IMR-90 (cell line): Measurements from ENCODE around the gene PPP1R12C. TPM values are rescaled to one million over a fixed set of nuclear protein-coding genes. Genes with fewer than 3 reads are reported as not detected.

Source experiments
- ATAC-seq: fragments of 200-7000 bp; cut with Tn5 transposase; 2 replicates; pipeline ENCODE4 v1.9.1; 2020; ENCODE audit warnings: low read depth, mild to moderate bottlenecking, moderate library complexity
- BruUV-seq: library from RNA; stranded (reverse); fragments of 400-500 nt; replicated peaks from 2 replicates; lab custom pipeline; 2021; lab: Mats Ljungman, UMichigan
- CTCF ChIA-PET: fragments of 300-600 bp; formaldehyde crosslinking; extraction: SDS; loops from one replicate; lab custom pipeline; 2021; ENCODE audit warnings: antibody characterized with exemption; lab: Yijun Ruan, JAX
- POLR2A ChIA-PET: fragments of 300-600 bp; sonication (Branson Sonifier 250); formaldehyde crosslinking; loops from one replicate; lab custom pipeline; 2022; ENCODE audit warnings: antibody characterized with exemption; ENCODE audit not compliant: unreplicated experiment; lab: Charles Lee
- DNase-seq: peaks from one replicate; pipeline ENCODE4 v3.0.0; 2013
- H2AFZ ChIP-seq: replicated peaks from 2 replicates; pipeline ENCODE3; 2013; ENCODE audit warnings: low read length, mild to moderate bottlenecking; ENCODE audit not compliant: poor library complexity
- H2AK5ac ChIP-seq: 2 replicates; pipeline ENCODE4 v1.6.1; 2013; ENCODE audit warnings: low read depth, low read length, inconsistent platforms
- H2AK9ac ChIP-seq: replicated peaks from 2 replicates; pipeline ENCODE3; 2013; ENCODE audit warnings: mild to moderate bottlenecking, low read depth, low read length, moderate library complexity; ENCODE audit not compliant: poor library complexity
- H2BK120ac ChIP-seq: 2 replicates; pipeline ENCODE4 v1.6.1; 2013; ENCODE audit warnings: low read depth, low read length, inconsistent platforms
- H2BK15ac ChIP-seq: 3 replicates; pipeline ENCODE4 v1.6.1; 2013; ENCODE audit warnings: low read depth, low read length, inconsistent platforms
- H2BK20ac ChIP-seq: 2 replicates; pipeline ENCODE4 v1.6.1; 2013; ENCODE audit warnings: low read depth, mild to moderate bottlenecking, inconsistent platforms, low read length, moderate library complexity
- H2BK5ac ChIP-seq: 2 replicates; pipeline ENCODE4 v1.6.1; 2013; ENCODE audit warnings: mild to moderate bottlenecking, low read depth, low read length, inconsistent platforms; ENCODE audit not compliant: poor library complexity, severe bottlenecking
- H3K14ac ChIP-seq: replicated peaks from 2 replicates; pipeline ENCODE4 v1.6.1; 2013; ENCODE audit warnings: low read depth, low read length, inconsistent platforms
- H3K18ac ChIP-seq: 2 replicates; pipeline ENCODE4 v1.6.1; 2013; ENCODE audit warnings: low read depth, low read length, control low read depth
- H3K23ac ChIP-seq: 2 replicates; pipeline ENCODE4 v1.6.1; 2013; ENCODE audit warnings: low read depth, low read length, inconsistent platforms
- H3K27ac ChIP-seq: 2 replicates; pipeline ENCODE4 v1.5.1; 2013; ENCODE audit warnings: mild to moderate bottlenecking, control low read depth, low read length; ENCODE audit not compliant: insufficient read depth
- H3K27me3 ChIP-seq: 2 replicates; pipeline ENCODE4 v1.6.1; 2013; ENCODE audit warnings: low read length; ENCODE audit not compliant: control insufficient read depth, insufficient read depth
- H3K36me3 ChIP-seq: 2 replicates; pipeline ENCODE4 v1.6.1; 2013; ENCODE audit warnings: low read length, mixed read lengths; ENCODE audit not compliant: control insufficient read depth, insufficient read depth
- H3K4ac ChIP-seq: 2 replicates; pipeline ENCODE4 v1.6.1; 2013; ENCODE audit warnings: low read depth, low read length, inconsistent platforms
- H3K4me1 ChIP-seq: 2 replicates; pipeline ENCODE4 v1.6.1; 2013; ENCODE audit warnings: low read length, mixed read lengths; ENCODE audit not compliant: control insufficient read depth, insufficient read depth
- H3K4me2 ChIP-seq: 2 replicates; pipeline ENCODE4 v1.6.1; 2013; ENCODE audit warnings: low read depth, mild to moderate bottlenecking, control low read depth, low read length, moderate library complexity
- H3K4me3 ChIP-seq: 2 replicates; pipeline ENCODE4 v1.5.1; 2013; ENCODE audit warnings: low read depth, mild to moderate bottlenecking, control low read depth, low read length, moderate library complexity; ENCODE audit not compliant: insufficient read depth
- H3K56ac ChIP-seq: 2 replicates; pipeline ENCODE4 v1.6.1; 2013; ENCODE audit warnings: low read length, inconsistent platforms; ENCODE audit not compliant: insufficient read depth; ENCODE audit errors: extremely low read depth
- H3K79me1 ChIP-seq, 2 experiments: 2 replicates each; pipeline ENCODE4 v1.6.1; 2013; ENCODE audit warnings: low read length in 2 of 2, inconsistent platforms in 1 of 2, low read depth in 1 of 2
- H3K9ac ChIP-seq: 2 replicates; pipeline ENCODE4 v1.6.1; 2013; ENCODE audit warnings: low read depth, low read length, control low read depth
- H3K9me1 ChIP-seq: 2 replicates; pipeline ENCODE4 v1.6.1; 2013; ENCODE audit warnings: low read length, inconsistent platforms; ENCODE audit not compliant: insufficient read depth
- H3K9me3 ChIP-seq: 2 replicates; pipeline ENCODE4 v1.6.1; 2013; ENCODE audit warnings: low read length; ENCODE audit not compliant: control insufficient read depth, insufficient read depth
- H4K20me1 ChIP-seq: 2 replicates; pipeline ENCODE4 v1.6.1; 2013; ENCODE audit warnings: low read length, inconsistent platforms; ENCODE audit not compliant: insufficient read depth
- H4K5ac ChIP-seq: 2 replicates; pipeline ENCODE4 v1.6.1; 2013; ENCODE audit warnings: mild to moderate bottlenecking, low read depth, low read length, control low read depth
- H4K8ac ChIP-seq, 2 experiments: 2 replicates each; pipeline ENCODE4 v1.6.1; 2013; ENCODE audit warnings: low read depth in 2 of 2, low read length in 2 of 2, control low read depth in 1 of 2, inconsistent platforms in 1 of 2
- H4K91ac ChIP-seq: 2 replicates; pipeline ENCODE4 v1.6.1; 2013; ENCODE audit warnings: low read depth, low read length, inconsistent platforms; ENCODE audit not compliant: insufficient read depth
- BHLHE40 ChIP-seq: fragments of 150-350 bp; IDR thresholded peaks from 2 replicates; pipeline ENCODE4 v1.6.1; 2016; ENCODE audit warnings: mild to moderate bottlenecking, low read depth, low read length
- CEBPB ChIP-seq: IDR thresholded peaks from 2 replicates; pipeline ENCODE4 v1.6.1; 2012; ENCODE audit warnings: low read depth, low read length, improper control_type of control experiment
- CHD1 ChIP-seq: IDR thresholded peaks from 2 replicates; pipeline ENCODE4 v1.6.1; 2012; ENCODE audit warnings: low read depth, low read length, improper control_type of control experiment
- ELK1 ChIP-seq: fragments of 150-350 bp; IDR thresholded peaks from 2 replicates; pipeline ENCODE4 v1.6.1; 2016; ENCODE audit warnings: low read depth, mild to moderate bottlenecking, low read length, moderate library complexity, borderline replicate concordance
- FOS ChIP-seq: fragments of 150-350 bp; IDR thresholded peaks from 2 replicates; pipeline ENCODE4 v1.6.1; 2016; ENCODE audit warnings: low read depth, low read length
- MAFK ChIP-seq: IDR thresholded peaks from 2 replicates; pipeline ENCODE4 v1.6.1; 2012; ENCODE audit warnings: low read depth, low read length, improper control_type of control experiment
- MAZ ChIP-seq: IDR thresholded peaks from 2 replicates; pipeline ENCODE4 v1.6.1; 2012; ENCODE audit warnings: low read depth, mild to moderate bottlenecking, low read length, improper control_type of control experiment, moderate library complexity, borderline replicate concordance
- NFE2L2 ChIP-seq: fragments of 150-350 bp; IDR thresholded peaks from 2 replicates; pipeline ENCODE4 v1.6.1; 2016; ENCODE audit warnings: low read depth, mild to moderate bottlenecking, low read length
- POLR2A ChIP-seq: IDR thresholded peaks from 2 replicates; pipeline ENCODE4 v1.6.1; 2012; ENCODE audit warnings: mild to moderate bottlenecking, low read depth, low read length
- RAD21 ChIP-seq: IDR thresholded peaks from 2 replicates; pipeline ENCODE4 v1.6.1; 2012; ENCODE audit warnings: low read length, improper control_type of control experiment
- RCOR1 ChIP-seq: IDR thresholded peaks from 2 replicates; pipeline ENCODE4 v1.6.1; 2012; ENCODE audit warnings: mild to moderate bottlenecking, low read length, improper control_type of control experiment; ENCODE audit not compliant: insufficient replicate concordance
- RFX5 ChIP-seq: IDR thresholded peaks from 2 replicates; pipeline ENCODE4 v1.8.0; 2012; ENCODE audit warnings: low read depth, mild to moderate bottlenecking, low read length, moderate library complexity
- SMC3 ChIP-seq: fragments of 150-350 bp; IDR thresholded peaks from 2 replicates; pipeline ENCODE4 v1.6.1; 2016; ENCODE audit warnings: low read depth, mild to moderate bottlenecking, antibody characterized with exemption, low read length, moderate library complexity
- USF2 ChIP-seq: fragments of 150-350 bp; IDR thresholded peaks from 2 replicates; pipeline ENCODE4 v1.6.1; 2017; ENCODE audit warnings: mild to moderate bottlenecking, antibody characterized with exemption, low read length, low read depth
- WGBS, 2 experiments: methylation state at CpG; one replicate each; pipeline versions ENCODE4 v1.1.5 to v1.1.7; 2013; ENCODE audit warnings: missing lambda C conversion rate in 2 of 2; ENCODE audit not compliant: insufficient read length in 1 of 2; ENCODE audit errors: extremely low coverage in 2 of 2; 5-methylcytosine and 5-hydroxymethylcytosine counted together
- dilution Hi-C: fragments of 300-500 bp; cut with HindIII; formaldehyde crosslinking; loops from one replicate; pipeline ENCODE4 v1.14.3; 2018; ENCODE audit warnings: low sequenced_read_pairs; ENCODE audit not compliant: unreplicated experiment
- in situ Hi-C: fragments of 300-500 bp; cut with MboI; formaldehyde crosslinking; loops from 3 replicates; pipeline ENCODE4 v1.14.3; 2019; ENCODE audit warnings: low sequenced_read_pairs, inconsistent platforms, mixed read lengths
- intact Hi-C: fragments of 100-400 bp; cut with micrococcal nuclease; formaldehyde crosslinking; loops from 2 replicates; pipeline ENCODE4 v1.10.0; 2022
- polyA plus RNA-seq, 3 experiments: library from polyadenylated mRNA; depleted of rRNA; stranded (reverse); fragments of >200 nt; gene quantifications; 2 replicates each; pipeline ENCODE4 v1.2.3, GENCODE V29; 2012; ENCODE audit warnings: low replicate concordance in 1 of 3
- total RNA-seq: library from RNA; depleted of rRNA; stranded (reverse); fragments of >200 nt; gene quantifications from 2 replicates; pipeline ENCODE4 v1.2.3, GENCODE V29; 2012
- TF ChIP-seq, protein P1 (sequence below): conservative IDR thresholded peaks from 2 replicates; pipeline ENCODE4 v1.5.1; 2012; ENCODE audit warnings: mild to moderate bottlenecking, low read depth, low read length, improper control_type of control experiment

Gene PPP1R12C
- total and polyA plus RNA-seq, 2 of the 4 experiments (the other 2 are of a cell fraction), result 21.5 to 81.4 TPM

GRCh38 chr19:55166530-55167268 lies 49.3 kb upstream of the PPP1R12C start, which contains the start of gene DNAAF3:
TSS of gene DNAAF3 (minus strand) at chr19:55166613. CDS start at chr19:55166413, 200 bp downstream.
- Histone ChIP-seq H3K18ac (no peak within 1 kb of the TSS), H3K36me3 (no peaks in the 10 kb centered on the region), H3K14ac (no peak within 1 kb of the TSS), H4K5ac (no peak within 1 kb of the TSS), H3K27me3 (peaks cover 19% of the 10 kb centered on the region), H3K4me3 (peak within 1 kb of the TSS; percentile 45), H2BK5ac (no peak within 1 kb of the TSS), H2BK120ac (no peak within 1 kb of the TSS), H3K4ac (no peak within 1 kb of the TSS), H2BK20ac (no peak within 1 kb of the TSS), H3K4me1 (no peaks in the 10 kb centered on the region), H3K79me1 (no peaks in the 10 kb centered on the region), H3K9ac (no peak within 1 kb of the TSS), H3K23ac (no peak within 1 kb of the TSS), H3K4me2 (peak within 1 kb of the TSS; percentile 83), H3K9me3 (no peaks in the 10 kb centered on the region), H2AFZ (peak within 1 kb of the TSS; percentile 95), H2BK15ac (no peak within 1 kb of the TSS), H4K91ac (no peak within 1 kb of the TSS), H4K8ac (no peak within 1 kb of the TSS), H3K9me1 (peaks cover 2% of the 10 kb centered on the region; the same call in 1 of the 2 replicates), H2AK5ac (no peak within 1 kb of the TSS), H3K56ac (no peak within 1 kb of the TSS), H3K27ac (no peak within 1 kb of the TSS), H4K20me1 (no peaks in the 10 kb centered on the region), H2AK9ac (peak within 1 kb of the TSS; percentile 42)
- ChIA-PET CTCF (no interaction called here), POLR2A (no interaction called here)
- no TSS peak for BruUV-seq
- intact Hi-C loops, result no loop called here
- ATAC-seq (peak; percentile 100), DNase-seq (peak; percentile 96)
- in situ Hi-C loops, result no loop called here
- 4% methylated on average over 5 of the region's 33 CpGs; no CpG with 5 or more reads in 1 of the 2 experiments for WGBS, 2 experiments
- dilution Hi-C loops, result no loop called here
- TF ChIP-seq MAZ (peak; percentile 88), USF2 (no peak; the same call in 1 of the 2 replicates), RCOR1 (no peak), RFX5 (no peak), POLR2A (no peak), FOS (peak; percentile 57; the same call in 1 of the 2 replicates), MAFK (no peak), NFE2L2 (no peak), SMC3 (no peak), CEBPB (peak; percentile 71), BHLHE40 (peak; percentile 94), RAD21 (no peak), CHD1 (no peak; the same call in 1 of the 2 replicates), ELK1 (no peak)
- TF ChIP-seq, protein P1, sequence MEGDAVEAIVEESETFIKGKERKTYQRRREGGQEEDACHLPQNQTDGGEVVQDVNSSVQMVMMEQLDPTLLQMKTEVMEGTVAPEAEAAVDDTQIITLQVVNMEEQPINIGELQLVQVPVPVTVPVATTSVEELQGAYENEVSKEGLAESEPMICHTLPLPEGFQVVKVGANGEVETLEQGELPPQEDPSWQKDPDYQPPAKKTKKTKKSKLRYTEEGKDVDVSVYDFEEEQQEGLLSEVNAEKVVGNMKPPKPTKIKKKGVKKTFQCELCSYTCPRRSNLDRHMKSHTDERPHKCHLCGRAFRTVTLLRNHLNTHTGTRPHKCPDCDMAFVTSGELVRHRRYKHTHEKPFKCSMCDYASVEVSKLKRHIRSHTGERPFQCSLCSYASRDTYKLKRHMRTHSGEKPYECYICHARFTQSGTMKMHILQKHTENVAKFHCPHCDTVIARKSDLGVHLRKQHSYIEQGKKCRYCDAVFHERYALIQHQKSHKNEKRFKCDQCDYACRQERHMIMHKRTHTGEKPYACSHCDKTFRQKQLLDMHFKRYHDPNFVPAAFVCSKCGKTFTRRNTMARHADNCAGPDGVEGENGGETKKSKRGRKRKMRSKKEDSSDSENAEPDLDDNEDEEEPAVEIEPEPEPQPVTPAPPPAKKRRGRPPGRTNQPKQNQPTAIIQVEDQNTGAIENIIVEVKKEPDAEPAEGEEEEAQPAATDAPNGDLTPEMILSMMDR, result no peak
